Dendritic cell treated with granulocyte-macrophage colony-stimulating factor and Interleukin-4, amounts not matched to agents 40 ng/mL and 50 ng/mL, for 4 days (primary cell): ENCODE data around the gene PRICKLE3.
A peak's percentile ranks its signal among the peaks of the same experiment; 100 is the strongest.
"Not testable (repeated sequence)": the region's sequence is repeated elsewhere in the genome, so short reads cannot be mapped to it uniquely, and the experiment has no call there.

Source experiments
- H3K27ac Mint-ChIP-seq: one replicate; pipeline ENCODE4 v1.8.0; 2022; ENCODE audit warnings: mild to moderate bottlenecking, mixed read lengths
- H3K27me3 Mint-ChIP-seq: one replicate; pipeline ENCODE4 v1.8.0; 2022; ENCODE audit warnings: mild to moderate bottlenecking, mixed read lengths
- H3K36me3 Mint-ChIP-seq: one replicate; pipeline ENCODE4 v1.8.0; 2022; ENCODE audit warnings: low read depth, mixed read lengths
- H3K4me1 Mint-ChIP-seq: one replicate; pipeline ENCODE4 v1.8.0; 2022; ENCODE audit warnings: low read depth, mixed read lengths
- H3K4me3 Mint-ChIP-seq: one replicate; pipeline ENCODE4 v1.8.0; 2022; ENCODE audit warnings: mild to moderate bottlenecking, moderate library complexity, mixed read lengths
- H3K9me3 Mint-ChIP-seq: one replicate; pipeline ENCODE4 v1.8.0; 2022; ENCODE audit warnings: mixed read lengths
- intact Hi-C: fragments of 100-400 bp; cut with micrococcal nuclease; formaldehyde crosslinking; loops from one replicate; pipeline ENCODE4 v1.15.0; 2022

Gene PRICKLE3

DNA sequence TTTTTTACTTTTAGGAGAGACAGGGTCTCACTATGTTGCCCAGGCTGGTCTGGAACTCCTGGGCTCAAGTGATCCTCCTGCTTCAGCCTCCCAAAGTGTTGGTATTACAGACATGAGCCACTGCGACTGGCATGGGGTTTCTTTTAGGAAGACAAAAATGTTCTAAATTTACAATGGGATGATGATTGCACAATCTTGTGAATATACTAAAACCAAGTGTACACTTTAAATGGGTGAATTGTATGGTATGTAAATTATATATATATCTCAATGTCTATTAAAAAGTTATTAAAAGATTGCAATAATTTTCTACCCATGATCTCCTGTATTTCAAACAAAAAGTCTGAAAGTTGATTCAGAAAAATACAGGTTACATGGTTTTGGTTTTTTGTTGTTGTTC lies 32.7 kb downstream of the PRICKLE3 start:
- intact Hi-C loops: no loop called here
- Mint-ChIP-seq H3K27ac (no peak overlapping the region), H3K27me3 (no peaks in the 10 kb centered on the region), H3K4me1 (peaks cover 27% of the 10 kb centered on the region), H3K4me3 (no peak overlapping the region), H3K9me3 (no peaks in the 10 kb centered on the region), H3K36me3 (no peaks in the 10 kb centered on the region)

DNA sequence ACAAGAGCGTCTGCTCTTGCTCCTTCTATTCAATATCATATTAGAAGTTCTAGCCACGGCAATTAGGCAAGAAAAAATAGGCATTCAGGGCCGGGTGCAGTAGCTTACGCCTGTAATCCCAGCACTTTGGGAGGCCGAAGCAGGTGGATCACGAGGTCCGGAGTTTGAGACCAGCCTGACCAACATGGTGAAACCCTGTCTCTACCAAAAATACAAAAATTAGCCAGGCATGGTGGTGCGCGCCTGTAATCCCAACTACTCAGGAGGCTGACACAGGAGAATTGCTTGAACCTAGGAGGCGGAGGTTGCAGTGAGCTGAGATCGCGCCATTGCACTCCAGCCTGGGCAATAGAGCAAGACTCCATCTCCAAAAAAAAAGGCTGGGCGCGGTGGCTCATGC lies 36.9 kb downstream of the PRICKLE3 start:
- intact Hi-C loops, H3K36me3 Mint-ChIP-seq: not testable (repeated sequence)

DNA sequence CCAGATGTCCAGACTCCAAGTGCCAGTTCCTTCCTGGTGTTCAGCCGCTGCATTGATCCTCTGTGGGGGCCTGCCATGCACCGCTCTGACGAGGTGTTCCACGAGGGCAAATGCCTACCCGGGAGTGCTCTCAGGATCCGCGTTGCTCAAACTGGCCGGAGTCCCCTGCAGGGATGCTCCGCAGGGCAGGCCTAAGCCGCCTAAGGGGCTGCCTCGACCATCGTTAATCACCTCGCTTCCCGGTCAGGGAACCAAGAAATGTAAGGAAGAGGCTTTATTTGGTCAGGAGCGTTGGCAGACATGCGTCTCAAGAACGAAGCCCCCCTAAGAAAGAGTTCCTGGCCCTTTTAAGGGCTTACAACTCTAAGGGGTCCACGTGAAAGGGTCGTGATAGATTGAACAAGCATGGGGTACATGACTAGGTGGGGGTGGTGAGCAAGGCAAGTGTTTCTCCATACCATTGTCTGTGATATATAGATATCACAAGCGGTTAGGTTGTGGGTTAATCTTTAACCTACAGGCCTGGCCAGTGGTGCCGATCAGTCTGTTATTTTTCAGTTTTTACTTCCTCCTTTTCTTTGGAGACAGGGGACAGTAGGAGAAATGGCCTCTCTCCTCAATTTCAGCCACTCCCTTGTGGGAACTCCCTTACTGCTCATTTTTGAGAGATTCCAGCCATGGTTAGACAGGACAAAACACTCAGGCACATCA lies 37.6 kb downstream of the PRICKLE3 start:
- peak overlapping the region; percentile 77 for H3K27ac Mint-ChIP-seq
- intact Hi-C loops: not testable (repeated sequence)

More for the DNA sequence above, 36.9 kb downstream of the PRICKLE3 start:
- H3K4me3 Mint-ChIP-seq, H3K27me3 Mint-ChIP-seq, H3K9me3 Mint-ChIP-seq: not testable (repeated sequence)
- peaks cover 12% of the 10 kb centered on the region for H3K4me1 Mint-ChIP-seq
- peak overlapping the region; percentile 77 for H3K27ac Mint-ChIP-seq

GRCh38 chrX:49147936-49148335 lies 38.2 kb downstream of the PRICKLE3 start:
- Mint-ChIP-seq H3K4me3 (no peak overlapping the region), H3K27ac (peak overlapping the region; percentile 77), H3K4me1 (peaks cover 12% of the 10 kb centered on the region), H3K9me3 (no peaks in the 10 kb centered on the region), H3K36me3 (no peaks in the 10 kb centered on the region), H3K27me3 (no peaks in the 10 kb centered on the region)
- intact Hi-C loops: no loop called here

More for the DNA sequence above, 37.6 kb downstream of the PRICKLE3 start:
- H3K4me3 Mint-ChIP-seq, H3K9me3 Mint-ChIP-seq, H3K36me3 Mint-ChIP-seq, H3K27me3 Mint-ChIP-seq: not testable (repeated sequence)
- peaks cover 12% of the 10 kb centered on the region for H3K4me1 Mint-ChIP-seq

DNA sequence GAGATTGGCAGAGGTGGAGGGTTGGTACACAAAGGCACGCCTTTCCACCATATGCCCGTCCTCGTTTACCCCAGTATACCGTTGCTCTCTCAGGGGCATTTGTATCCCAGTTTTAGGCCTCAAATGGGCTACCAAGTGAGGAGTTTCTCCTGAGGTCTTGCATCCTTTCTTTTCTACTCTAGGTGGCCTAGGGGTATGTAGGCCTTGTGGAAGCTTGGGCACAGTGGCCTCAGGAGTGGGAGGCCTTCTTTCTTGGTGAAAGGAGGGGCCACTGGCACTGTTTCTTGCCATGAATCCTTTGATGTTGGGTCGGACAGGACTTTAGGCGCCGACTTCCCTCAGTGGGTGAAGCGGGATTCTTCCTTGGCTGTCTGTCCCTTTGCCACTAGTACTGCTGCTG lies 38.9 kb downstream of the PRICKLE3 start:
- peaks cover 12% of the 10 kb centered on the region for H3K4me1 Mint-ChIP-seq
- H3K27ac Mint-ChIP-seq: no peak overlapping the region
- no peaks in the 10 kb centered on the region for H3K27me3 Mint-ChIP-seq
- no peaks in the 10 kb centered on the region for H3K9me3 Mint-ChIP-seq
- no peaks in the 10 kb centered on the region for H3K36me3 Mint-ChIP-seq
- no peak overlapping the region for H3K4me3 Mint-ChIP-seq
- intact Hi-C loops: no loop called here

DNA sequence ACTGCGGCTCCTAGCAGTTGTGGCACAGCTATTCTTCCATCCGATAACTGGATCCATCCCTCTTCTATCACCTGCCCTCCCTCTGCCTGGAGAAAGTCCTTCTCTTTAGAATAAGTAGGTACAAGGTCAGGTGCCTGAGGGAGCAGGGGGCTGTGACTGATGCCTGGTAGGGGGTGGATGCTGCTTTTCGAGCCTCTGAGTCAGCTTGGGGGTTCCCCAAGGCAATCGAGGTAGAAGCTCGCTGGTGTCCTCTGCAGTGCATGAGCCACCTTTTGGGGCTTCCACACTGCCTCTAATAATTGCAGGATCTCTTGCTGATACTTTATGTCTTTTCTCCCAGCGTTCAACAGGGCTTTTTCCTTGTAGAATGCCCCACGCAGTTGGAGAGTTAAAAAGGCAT lies 43.0 kb downstream of the PRICKLE3 start:
- H3K27ac Mint-ChIP-seq, H3K36me3 Mint-ChIP-seq, H3K27me3 Mint-ChIP-seq, H3K4me1 Mint-ChIP-seq, H3K4me3 Mint-ChIP-seq, intact Hi-C loops: not testable (repeated sequence)
- H3K9me3 Mint-ChIP-seq: peaks cover 24% of the 10 kb centered on the region

DNA sequence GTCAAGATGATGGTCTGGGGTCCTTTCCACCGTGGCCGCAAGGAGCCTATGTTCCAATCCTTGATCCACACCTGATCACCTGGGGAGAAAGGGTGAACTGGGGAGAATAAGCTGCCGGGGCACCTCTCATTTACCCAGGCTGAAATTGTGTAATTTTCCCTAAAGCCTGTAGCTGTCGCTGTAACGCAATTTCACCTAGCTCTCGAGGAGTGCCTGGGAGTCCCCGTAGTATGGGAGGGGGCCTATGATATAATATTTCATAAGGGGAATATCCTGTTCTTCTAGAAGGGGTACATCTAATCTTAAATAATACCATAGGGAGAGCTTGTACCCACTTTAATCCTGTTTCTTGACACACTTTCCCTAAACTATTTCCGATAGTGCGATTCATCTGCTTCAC lies 43.9 kb downstream of the PRICKLE3 start:
- H3K36me3 Mint-ChIP-seq, H3K4me3 Mint-ChIP-seq, intact Hi-C loops, H3K4me1 Mint-ChIP-seq, H3K27ac Mint-ChIP-seq, H3K27me3 Mint-ChIP-seq: not testable (repeated sequence)
- H3K9me3 Mint-ChIP-seq: peaks cover 24% of the 10 kb centered on the region

DNA sequence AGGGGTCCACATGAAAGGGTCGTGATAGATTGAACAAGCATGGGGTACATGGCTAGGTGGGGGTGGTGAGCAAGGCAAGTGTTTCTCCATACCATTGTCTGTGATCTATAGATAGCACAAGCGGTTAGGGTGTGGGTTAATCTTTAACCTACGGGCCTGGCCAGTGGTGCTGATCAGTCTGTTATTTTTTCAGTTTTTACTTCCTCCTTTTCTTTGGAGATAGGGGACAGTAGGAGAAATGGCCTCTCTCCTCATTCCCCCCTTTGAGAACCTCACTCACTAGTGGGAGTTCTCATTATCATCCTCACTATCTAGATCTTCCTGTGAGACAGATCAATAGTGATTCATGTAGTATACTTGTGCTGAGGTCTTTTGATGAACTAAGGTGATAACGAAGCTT lies 46.5 kb downstream of the PRICKLE3 start:
- intact Hi-C loops: no loop called here
- H3K27ac Mint-ChIP-seq: no peak overlapping the region
- H3K27me3 Mint-ChIP-seq: no peaks in the 10 kb centered on the region
- H3K9me3 Mint-ChIP-seq: peaks cover 24% of the 10 kb centered on the region
- H3K36me3 Mint-ChIP-seq: peaks cover 6% of the 10 kb centered on the region
- no peaks in the 10 kb centered on the region for H3K4me1 Mint-ChIP-seq
- H3K4me3 Mint-ChIP-seq: no peak overlapping the region

- Mint-ChIP-seq H3K9me3 (peaks cover 24% of the 10 kb centered on the region), H3K4me3 (no peak overlapping the region), H3K27ac (no peak overlapping the region), H3K4me1 (peaks cover 7% of the 10 kb centered on the region), H3K36me3 (peaks cover 6% of the 10 kb centered on the region), H3K27me3 (no peaks in the 10 kb centered on the region)
- intact Hi-C loops: no loop called here
Observed at GRCh38 chrX:49137492-49137891, 48.7 kb downstream of the PRICKLE3 start.

- H3K4me1 Mint-ChIP-seq: peaks cover 13% of the 10 kb centered on the region
- H3K9me3 Mint-ChIP-seq: no peaks in the 10 kb centered on the region
- H3K27ac Mint-ChIP-seq: no peak overlapping the region
- no peaks in the 10 kb centered on the region for H3K27me3 Mint-ChIP-seq
- H3K4me3 Mint-ChIP-seq: no peak overlapping the region
- intact Hi-C loops: no loop called here
- no peaks in the 10 kb centered on the region for H3K36me3 Mint-ChIP-seq
Observed at GRCh38 chrX:49133759-49134158, 52.4 kb downstream of the PRICKLE3 start.

GRCh38 chrX:49132275-49132674 lies 53.9 kb downstream of the PRICKLE3 start:
- H3K36me3 Mint-ChIP-seq, H3K27ac Mint-ChIP-seq, intact Hi-C loops, H3K4me3 Mint-ChIP-seq, H3K9me3 Mint-ChIP-seq, H3K27me3 Mint-ChIP-seq: not testable (repeated sequence)
- H3K4me1 Mint-ChIP-seq: peaks cover 13% of the 10 kb centered on the region

GRCh38 chrX:49129427-49129826 lies 56.7 kb downstream of the PRICKLE3 start:
- no peaks in the 10 kb centered on the region for H3K36me3 Mint-ChIP-seq
- H3K4me1 Mint-ChIP-seq: peaks cover 12% of the 10 kb centered on the region
- peak overlapping the region; percentile 59 for H3K27ac Mint-ChIP-seq
- H3K4me3 Mint-ChIP-seq: no peak overlapping the region
- H3K27me3 Mint-ChIP-seq: no peaks in the 10 kb centered on the region
- H3K9me3 Mint-ChIP-seq: no peaks in the 10 kb centered on the region
- intact Hi-C loops: no loop called here

DNA sequence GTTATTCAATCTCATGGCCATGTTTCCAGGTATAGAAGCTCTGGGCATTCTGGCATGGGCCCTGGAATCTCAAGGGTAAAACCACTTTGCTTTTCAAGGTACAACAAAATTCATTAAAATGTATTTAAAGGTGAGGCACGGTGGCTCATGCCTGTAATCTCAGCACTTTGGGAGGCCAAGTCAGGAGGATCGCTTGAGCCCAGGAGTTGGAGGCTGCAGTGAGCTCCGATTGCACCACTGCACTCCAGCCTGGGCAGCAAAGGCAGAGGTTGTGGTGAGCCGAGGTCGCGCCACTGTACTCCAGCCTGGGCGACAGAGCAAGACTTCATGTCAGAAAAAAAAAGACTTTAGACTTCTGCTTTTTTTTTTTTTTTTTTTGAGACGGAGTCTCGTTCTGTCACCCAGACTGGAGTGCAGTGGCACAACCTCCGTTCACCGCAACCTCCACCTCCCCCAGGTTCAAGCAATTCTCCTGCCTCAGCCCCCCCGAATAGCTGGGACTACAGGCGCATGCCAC lies 58.4 kb downstream of the PRICKLE3 start:
- peaks cover 12% of the 10 kb centered on the region for H3K4me1 Mint-ChIP-seq
- H3K9me3 Mint-ChIP-seq, H3K36me3 Mint-ChIP-seq, H3K4me3 Mint-ChIP-seq, H3K27me3 Mint-ChIP-seq, H3K27ac Mint-ChIP-seq, intact Hi-C loops: not testable (repeated sequence)
